Keratinocyte (primary cell): ENCODE results near the gene ASCC3.

Source experiments
- CTCF ChIP-seq, 3 experiments: IDR thresholded peaks in 1 of 3; conservative IDR thresholded peaks in 1 of 3; optimal IDR thresholded peaks in 1 of 3; 2 replicates in 2 of 3; 3 replicates in 1 of 3; pipeline versions ENCODE3 to v1.5.1; 2011; ENCODE audit warnings: low read length in 3 of 3, mild to moderate bottlenecking in 3 of 3, moderate library complexity in 2 of 3, control low read depth in 1 of 3, inconsistent platforms in 1 of 3; ENCODE audit not compliant: insufficient read depth in 2 of 3; ENCODE audit errors: extremely low read depth in 1 of 3
- EZH2 ChIP-seq: IDR thresholded peaks from one replicate; pipeline ENCODE4 v1.6.1; 2012; ENCODE audit warnings: inconsistent platforms, mild to moderate bottlenecking, low read length, moderate library complexity

- TF ChIP-seq CTCF (optimal IDR thresholded peaks at IDR 0.05 in 1 of 3, IDR thresholded peaks at IDR 0.05 in 1 of 3, conservative IDR thresholded peaks at IDR 0.05 in 1 of 3; ENCODE audit: extremely low read depth in 1 of 3, insufficient read depth in 2 of 3, low read length in 3 of 3): no peak
- no peak for TF ChIP-seq EZH2
These were observed 43.1 kb downstream of the ASCC3 start for GRCh38 chr6:100838011-100838410.
